Measurements from ENCODE around the gene SMIM20. TPM values are rescaled to one million over a fixed set of nuclear protein-coding genes. Genes with fewer than 3 reads are reported as not detected.

The SMIM20 gene
- total RNA-seq, 4 donors from 2014 or later = 36.4 to 59.4 (median 48.3) TPM

DNA sequence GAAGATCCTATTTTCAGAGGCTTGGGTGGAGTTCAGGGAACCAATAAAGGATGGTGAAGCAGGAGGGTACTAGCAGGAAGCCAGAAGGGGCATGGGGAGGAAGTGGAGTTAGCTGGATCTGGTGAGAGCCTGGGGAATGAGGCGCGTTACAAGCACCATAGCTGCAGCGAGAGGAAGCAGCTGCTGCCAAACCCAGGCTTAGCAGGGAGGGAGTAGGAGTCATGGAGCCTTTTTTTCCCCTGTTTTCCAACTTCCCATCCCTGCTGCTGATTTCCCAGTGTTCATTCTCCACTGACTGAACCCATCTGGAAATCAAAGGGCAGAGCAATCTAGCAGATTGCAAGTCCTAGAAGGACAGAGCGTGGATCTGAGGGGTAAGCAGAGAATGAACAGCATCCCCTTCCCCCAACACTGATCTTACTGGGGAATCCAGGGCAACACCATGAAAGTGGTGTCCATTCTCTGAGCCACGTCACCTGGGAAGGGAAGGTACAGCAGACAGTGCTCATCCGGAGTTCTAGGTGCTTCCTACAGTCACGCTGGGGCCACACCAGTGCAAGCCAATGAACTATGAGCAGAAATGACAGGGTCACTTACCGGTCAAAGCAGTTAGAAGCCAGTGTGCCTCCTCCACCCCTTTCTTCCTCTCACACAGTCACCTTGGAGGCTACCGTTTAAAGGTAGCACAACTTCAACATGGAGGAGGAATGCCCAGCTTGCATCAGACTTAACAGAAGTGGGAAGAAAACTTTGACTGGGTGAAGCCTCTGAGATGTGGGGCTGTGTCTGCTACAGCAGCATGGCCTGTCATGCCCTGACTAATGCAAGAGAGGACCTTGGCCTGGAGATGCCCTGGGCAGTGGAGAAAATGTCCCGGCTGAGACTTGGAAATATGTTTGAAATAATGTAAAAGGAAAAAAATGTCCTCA is 36.7 kb downstream of the SMIM20 start:
- H3K27ac ChIP-seq = no peak overlapping the region
- no peaks in the 10 kb centered on the region for H3K27me3 ChIP-seq
- TF ChIP-seq POLR2A (IDR thresholded peaks at IDR 0.05) = no peak
- TF ChIP-seq, protein P1, sequence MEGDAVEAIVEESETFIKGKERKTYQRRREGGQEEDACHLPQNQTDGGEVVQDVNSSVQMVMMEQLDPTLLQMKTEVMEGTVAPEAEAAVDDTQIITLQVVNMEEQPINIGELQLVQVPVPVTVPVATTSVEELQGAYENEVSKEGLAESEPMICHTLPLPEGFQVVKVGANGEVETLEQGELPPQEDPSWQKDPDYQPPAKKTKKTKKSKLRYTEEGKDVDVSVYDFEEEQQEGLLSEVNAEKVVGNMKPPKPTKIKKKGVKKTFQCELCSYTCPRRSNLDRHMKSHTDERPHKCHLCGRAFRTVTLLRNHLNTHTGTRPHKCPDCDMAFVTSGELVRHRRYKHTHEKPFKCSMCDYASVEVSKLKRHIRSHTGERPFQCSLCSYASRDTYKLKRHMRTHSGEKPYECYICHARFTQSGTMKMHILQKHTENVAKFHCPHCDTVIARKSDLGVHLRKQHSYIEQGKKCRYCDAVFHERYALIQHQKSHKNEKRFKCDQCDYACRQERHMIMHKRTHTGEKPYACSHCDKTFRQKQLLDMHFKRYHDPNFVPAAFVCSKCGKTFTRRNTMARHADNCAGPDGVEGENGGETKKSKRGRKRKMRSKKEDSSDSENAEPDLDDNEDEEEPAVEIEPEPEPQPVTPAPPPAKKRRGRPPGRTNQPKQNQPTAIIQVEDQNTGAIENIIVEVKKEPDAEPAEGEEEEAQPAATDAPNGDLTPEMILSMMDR (IDR thresholded peaks at IDR 0.05 in 4 of 5, conservative IDR thresholded peaks at IDR 0.05 in 1 of 5) = no peak
- ATAC-seq (no peak), DNase-seq (no peak)
- H3K36me3 ChIP-seq = no peaks in the 10 kb centered on the region
- no peaks in the 10 kb centered on the region for H3K9me3 ChIP-seq
- H3K4me3 ChIP-seq = no peak overlapping the region
- no peaks in the 10 kb centered on the region for H3K4me1 ChIP-seq
- in situ Hi-C loops (cut with MboI; ENCODE audit: low sequenced_read_pairs in 4 of 4) = no loop called here
- intact Hi-C loops (cut with DNase I; ENCODE audit: low total_unique reads) = no loop called here

DNA sequence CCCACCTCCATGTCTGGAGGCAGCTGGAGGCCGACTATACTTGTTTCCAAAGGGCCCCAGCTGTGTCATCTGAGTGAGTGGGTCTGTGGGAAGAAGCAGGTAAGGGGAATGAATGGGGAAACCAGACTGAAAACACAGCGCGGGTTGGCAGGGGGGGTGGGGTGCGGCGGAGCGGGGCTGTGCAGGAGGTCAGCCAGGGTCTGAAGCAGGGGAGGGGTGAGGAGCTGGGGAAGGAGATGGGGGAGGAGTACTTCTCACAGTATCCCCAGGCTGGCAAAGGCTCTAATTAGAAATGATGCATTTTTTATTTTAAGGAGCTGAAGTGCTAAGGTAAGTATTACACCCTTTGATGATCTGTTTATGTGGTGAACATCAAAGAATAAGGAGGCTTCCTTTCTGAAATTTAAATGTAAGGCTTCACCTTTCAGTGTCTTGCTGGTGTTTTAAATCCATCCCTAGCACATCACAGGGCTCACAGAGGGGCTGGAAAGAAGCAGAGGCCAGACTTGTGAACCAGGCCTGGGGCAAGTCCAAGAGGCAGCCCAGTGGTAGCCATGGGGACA is 37.5 kb downstream of the SMIM20 start:
- no peak for ATAC-seq
- no peak for DNase-seq
- Histone ChIP-seq H3K4me1 (no peaks in the 10 kb centered on the region), H3K27ac (no peak overlapping the region), H3K36me3 (no peaks in the 10 kb centered on the region), H3K9me3 (no peaks in the 10 kb centered on the region), H3K27me3 (no peaks in the 10 kb centered on the region), H3K4me3 (no peak overlapping the region)
- no peak for TF ChIP-seq POLR2A (IDR thresholded peaks at IDR 0.05)
- TF ChIP-seq, protein P1 (IDR thresholded peaks at IDR 0.05 in 4 of 5, conservative IDR thresholded peaks at IDR 0.05 in 1 of 5) = no peak
- in situ Hi-C loops (cut with MboI; ENCODE audit: low sequenced_read_pairs in 4 of 4) (no loop called here), intact Hi-C loops (cut with DNase I; ENCODE audit: low total_unique reads) (no loop called here)

DNA sequence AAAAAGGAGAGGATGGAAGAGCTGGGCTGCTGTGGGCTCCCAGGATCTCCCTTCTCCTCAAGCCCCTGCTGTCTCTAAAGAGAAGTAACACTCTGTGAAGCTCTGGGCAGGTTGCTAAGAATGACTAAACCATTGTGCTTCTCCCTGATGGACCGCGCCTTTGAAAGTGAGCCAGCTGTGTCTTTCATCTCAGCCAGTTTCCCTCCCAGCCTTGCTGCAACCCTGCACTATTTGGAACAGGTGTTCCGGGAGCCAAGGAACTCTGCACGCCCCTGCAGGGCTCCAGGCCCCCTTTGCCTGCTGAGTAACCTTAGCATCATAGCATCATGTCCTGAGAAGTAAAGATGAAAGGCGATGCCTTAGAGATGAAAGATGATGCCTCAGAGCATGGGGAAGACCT is 39.7 kb downstream of the SMIM20 start:
- in situ Hi-C loops (cut with MboI; ENCODE audit: low sequenced_read_pairs in 4 of 4) = no loop called here
- Histone ChIP-seq H3K27ac (no peak overlapping the region), H3K4me1 (no peaks in the 10 kb centered on the region), H3K9me3 (no peaks in the 10 kb centered on the region), H3K36me3 (no peaks in the 10 kb centered on the region), H3K4me3 (no peak overlapping the region), H3K27me3 (no peaks in the 10 kb centered on the region)
- DNase-seq (no peak), ATAC-seq (no peak)
- no peak for TF ChIP-seq POLR2A (IDR thresholded peaks at IDR 0.05)
- TF ChIP-seq, protein P1 (IDR thresholded peaks at IDR 0.05 in 4 of 5, conservative IDR thresholded peaks at IDR 0.05 in 1 of 5) = no peak
- intact Hi-C loops (cut with DNase I; ENCODE audit: low total_unique reads) = no loop called here

DNA sequence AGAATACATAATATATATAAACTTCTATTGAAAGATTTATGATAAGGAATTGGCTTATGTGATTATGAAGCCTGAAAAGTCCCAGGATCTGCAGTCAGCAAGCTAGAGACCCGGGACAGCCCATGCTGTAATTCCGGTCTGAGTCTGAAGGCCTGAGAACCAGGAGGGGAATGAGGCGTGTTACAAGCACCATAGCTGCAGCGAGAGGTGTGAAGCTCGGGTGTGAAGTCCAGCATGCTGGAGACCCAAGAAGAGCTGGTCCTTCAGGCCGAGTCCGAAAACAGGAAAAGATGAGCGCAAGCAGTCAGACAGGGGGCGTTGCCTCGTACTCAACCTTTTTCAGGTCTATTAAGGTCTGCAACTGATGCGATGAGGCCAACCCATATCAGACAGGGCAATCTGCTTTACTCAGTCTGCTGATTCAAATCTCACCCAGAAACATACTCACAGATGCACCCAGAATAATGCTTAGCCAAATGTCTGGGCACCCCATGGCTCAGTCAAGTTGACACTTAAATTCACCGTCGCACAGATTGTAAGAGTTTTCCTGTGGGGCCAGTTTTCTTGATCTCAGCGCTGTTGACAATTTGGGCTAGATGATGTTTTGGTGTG is 40.4 kb downstream of the SMIM20 start:
- TF ChIP-seq POLR2A (IDR thresholded peaks at IDR 0.05) = no peak
- TF ChIP-seq, protein P1 (IDR thresholded peaks at IDR 0.05 in 4 of 5, conservative IDR thresholded peaks at IDR 0.05 in 1 of 5) = no peak
- Histone ChIP-seq H3K27ac (no peak overlapping the region), H3K27me3 (no peaks in the 10 kb centered on the region), H3K36me3 (no peaks in the 10 kb centered on the region), H3K9me3 (no peaks in the 10 kb centered on the region), H3K4me3 (no peak overlapping the region), H3K4me1 (no peaks in the 10 kb centered on the region)
- ATAC-seq = no peak
- in situ Hi-C loops (cut with MboI; ENCODE audit: low sequenced_read_pairs in 4 of 4) = no loop called here
- DNase-seq = no peak
- intact Hi-C loops (cut with DNase I; ENCODE audit: low total_unique reads) = no loop called here

Data from gastrocnemius medialis (tissue), 4 donors.